GM10248 (cell line): ENCODE measurements around the gene SLC45A2.

Source experiments
- CTCF ChIA-PET: fragments of 300-600 bp; sonication (Branson Sonifier 250); formaldehyde crosslinking; extraction: SDS; loops from one replicate; lab custom pipeline; 2021; ENCODE audit warnings: antibody characterized with exemption; lab: Yijun Ruan, JAX
- POLR2A ChIA-PET: fragments of 350-650 bp; sonication (Branson Sonifier 250); formaldehyde crosslinking; extraction: SDS; loops from one replicate; lab custom pipeline; 2020; ENCODE audit warnings: antibody characterized with exemption; lab: Yijun Ruan, JAX
- DNase-seq: peaks from one replicate; pipeline ENCODE4 v3.0.0; 2012; ENCODE audit errors: extremely low spot score
- CTCF ChIP-seq: IDR thresholded peaks from 2 replicates; pipeline ENCODE4 v1.5.1; 2012; ENCODE audit warnings: mild to moderate bottlenecking, low read depth; ENCODE audit errors: extremely low read depth, missing control alignments, control extremely low read depth

The SLC45A2 gene

DNA sequence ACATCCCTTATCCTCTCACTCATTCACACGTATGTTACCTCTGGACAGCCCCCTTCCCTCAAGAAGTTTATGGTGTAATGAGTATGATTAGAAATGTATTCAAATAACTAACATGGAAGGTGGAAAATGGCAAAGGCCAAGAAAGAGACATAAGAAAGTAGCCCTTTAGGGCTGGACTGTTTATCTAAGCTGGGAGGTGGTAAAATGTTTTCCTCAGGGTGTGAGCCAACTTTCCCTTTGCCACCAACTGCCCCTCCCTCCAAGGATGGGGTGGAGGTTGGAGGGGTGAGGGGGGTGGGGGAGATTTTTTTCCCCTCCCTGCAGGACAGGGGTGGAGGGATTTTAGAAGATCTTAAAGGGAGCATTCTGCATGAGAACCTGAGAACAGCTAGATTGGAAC, 8.2 kb downstream of the SLC45A2 start:
- DNase-seq, result no peak
- CTCF ChIA-PET, result interaction anchor here (1.1 to 1.2 kb wide), 2 partner anchors 19 to 21 kb away, joined by 3 to 4 read pairs; no protein-coding TSS in a partner anchor
- POLR2A ChIA-PET, result no interaction called here

GRCh38 chr5:33975852-33976251, 8.6 kb downstream of the SLC45A2 start:
- TF ChIP-seq CTCF, result no peak
- ChIA-PET POLR2A (no interaction called here), CTCF (interaction anchor here (0.8 to 1.2 kb wide), 3 partner anchors 20 to 540 kb away, joined by 3 to 4 read pairs (median 3); no protein-coding TSS in a partner anchor)
- DNase-seq, result no peak

More for the DNA sequence above, 8.2 kb downstream of the SLC45A2 start:
- TF ChIP-seq CTCF, result no peak

GRCh38 chr5:33973271-33973670, 11.2 kb downstream of the SLC45A2 start:
- TF ChIP-seq CTCF, result no peak
- CTCF ChIA-PET, result no interaction called here
- DNase-seq, result peak; percentile 38
- POLR2A ChIA-PET, result no interaction called here

DNA sequence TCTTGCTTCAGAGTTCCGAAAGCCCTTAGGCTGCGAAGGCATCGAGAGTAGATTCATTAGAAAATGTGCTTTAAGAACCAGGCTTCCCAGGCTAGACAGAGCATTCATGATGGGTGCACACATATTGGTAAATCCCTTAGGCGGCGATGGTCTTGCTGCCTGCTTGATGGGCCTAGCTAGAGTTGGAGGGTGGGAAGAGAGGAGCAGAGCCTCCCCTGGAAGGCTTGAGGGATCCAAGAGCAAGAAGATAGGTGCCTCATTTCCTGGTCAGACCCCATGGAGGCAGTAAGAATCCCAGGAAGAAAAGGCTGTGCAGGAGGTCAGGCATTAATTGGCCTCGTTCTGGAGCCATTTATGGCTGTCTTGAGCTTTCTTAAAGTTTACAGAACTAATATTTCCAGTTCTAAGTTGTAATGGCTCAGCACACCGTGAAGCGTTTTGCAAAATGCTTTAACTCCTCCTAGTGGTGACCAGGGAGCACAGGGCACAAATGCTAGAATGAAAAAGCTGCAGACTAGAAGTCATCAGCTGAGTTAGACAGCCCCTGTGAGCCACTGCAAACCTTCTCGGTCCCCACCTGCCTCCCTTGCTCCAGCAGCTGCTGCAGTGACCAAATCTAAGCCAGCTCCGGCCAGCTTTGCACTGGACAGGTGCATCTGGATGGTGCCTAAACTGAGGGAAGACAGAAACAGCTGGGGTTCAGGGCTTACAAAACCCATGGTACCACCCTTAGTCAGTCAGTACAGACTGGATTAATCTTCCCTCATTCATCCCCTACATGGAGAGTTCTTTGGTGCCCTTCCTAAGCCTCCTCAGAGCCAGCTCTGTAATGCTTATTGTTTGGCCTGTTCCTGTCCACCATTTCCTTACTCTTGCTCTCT, 14.7 kb downstream of the SLC45A2 start:
- ChIA-PET POLR2A (no interaction called here), CTCF (interaction anchor here (0.6 to 5.1 kb wide), 41 partner anchors 8 to 546 kb away, joined by 3 to 40 read pairs (median 5); partner anchors contain the start of genes RXFP3, SLC45A2 and TARS1)
- TF ChIP-seq CTCF, result peak; percentile 91
- DNase-seq, result peak; percentile 71

DNA sequence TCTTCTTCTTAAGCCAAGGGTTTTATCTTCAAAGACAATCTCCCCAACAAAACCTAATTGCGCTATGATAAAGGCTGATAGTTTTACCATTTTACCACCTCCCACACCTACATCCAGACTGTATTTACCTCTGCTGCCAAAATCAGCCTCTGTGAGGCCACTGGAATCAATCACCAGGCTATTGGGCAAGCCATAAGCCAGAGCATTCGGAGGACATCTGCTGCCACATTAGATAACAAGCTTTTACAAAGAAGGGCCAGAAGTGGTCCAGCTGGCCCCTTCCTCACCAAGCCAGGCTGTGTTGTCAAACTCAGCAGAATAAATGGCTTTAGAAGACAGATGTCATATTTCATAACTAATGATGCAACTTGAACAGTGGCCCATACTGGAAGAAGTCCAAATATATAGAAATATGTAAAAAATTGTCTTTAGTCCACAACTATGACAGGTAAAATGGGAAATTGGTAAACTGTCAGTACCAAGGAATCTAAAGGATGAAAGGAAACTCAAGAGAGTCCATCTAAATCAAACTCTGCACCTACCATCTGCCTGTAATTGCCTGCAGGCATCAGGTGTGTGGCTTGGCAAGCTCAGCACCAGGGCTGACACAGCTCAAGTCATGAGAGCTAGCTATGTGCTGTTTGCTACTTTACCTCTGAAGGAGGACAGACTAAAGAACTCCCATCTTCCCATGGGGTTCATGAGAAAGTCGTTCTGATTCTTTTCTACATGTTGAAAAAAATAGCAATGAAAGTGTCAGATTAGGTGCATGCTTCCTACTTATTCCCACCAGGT, 16.1 kb downstream of the SLC45A2 start:
- CTCF ChIA-PET, result interaction anchor here (2.2 to 5.1 kb wide), 9 partner anchors 8 to 537 kb away, joined by 6 to 40 read pairs (median 30); partner anchors contain the start of genes SLC45A2 and TARS1
- DNase-seq, result no peak
- POLR2A ChIA-PET, result no interaction called here
- TF ChIP-seq CTCF, result no peak

GRCh38 chr5:33966805-33967204, 17.7 kb downstream of the SLC45A2 start:
- no peak for DNase-seq
- POLR2A ChIA-PET, result no interaction called here
- CTCF ChIA-PET, result interaction anchor here (0.8 to 5.1 kb wide), 4 partner anchors 10 to 532 kb away, joined by 3 to 37 read pairs (median 19); no protein-coding TSS in a partner anchor
- TF ChIP-seq CTCF, result no peak
